AG10803 (cell line): ENCODE measurements around the gene SHH.
A peak's percentile ranks its signal among the peaks of the same experiment; 100 is the strongest.

Source experiments
- DNase-seq: peaks from one replicate; pipeline ENCODE4 v3.0.0; 2010; ENCODE audit warnings: low read depth
- H3K4me3 ChIP-seq: 2 replicates; pipeline ENCODE4 v1.5.1; 2011; ENCODE audit warnings: mild to moderate bottlenecking, low read length, control low read depth
- CTCF ChIP-seq: conservative IDR thresholded peaks from 2 replicates; pipeline ENCODE4 v1.5.1; 2011; ENCODE audit warnings: mild to moderate bottlenecking, low read length, control low read depth, inconsistent platforms

Gene SHH

GRCh38 chr7:155804431-155804831 is 7.8 kb downstream of the SHH start:
- DNase-seq: no peak
- H3K4me3 ChIP-seq: no peak overlapping the region
- no peak for TF ChIP-seq CTCF

- H3K4me3 ChIP-seq: peak overlapping the region; percentile 31
- no peak for DNase-seq
- no peak for TF ChIP-seq CTCF
These were observed 8.6 kb downstream of the SHH start for GRCh38 chr7:155803418-155804376.

- TF ChIP-seq CTCF: no peak
- DNase-seq: no peak
- H3K4me3 ChIP-seq: no peak overlapping the region
These were observed 9.3 kb downstream of the SHH start for GRCh38 chr7:155802906-155803417.

GRCh38 chr7:155802291-155802690 is 10.0 kb downstream of the SHH start:
- no peak for DNase-seq
- no peak overlapping the region for H3K4me3 ChIP-seq
- TF ChIP-seq CTCF: no peak

- TF ChIP-seq CTCF: no peak
- no peak overlapping the region for H3K4me3 ChIP-seq
- no peak for DNase-seq
These were observed 11.5 kb downstream of the SHH start for GRCh38 chr7:155800741-155801267.

- no peak for DNase-seq
- no peak overlapping the region for H3K4me3 ChIP-seq
- TF ChIP-seq CTCF: no peak
These were observed 12.0 kb downstream of the SHH start for GRCh38 chr7:155800301-155800700.

GRCh38 chr7:155799514-155799913 is 12.7 kb downstream of the SHH start:
- TF ChIP-seq CTCF: no peak
- no peak overlapping the region for H3K4me3 ChIP-seq
- peak; percentile 39 for DNase-seq
